GM18502 (cell line): Measurements from ENCODE around the gene MRPS22.

Source experiments
- ATAC-seq: cut with Tn5 transposase; IDR thresholded peaks from one replicate; pipeline ENCODE4 v1.9.1; 2021; ENCODE audit warnings: mild to moderate bottlenecking; ENCODE audit not compliant: unreplicated experiment, poor library complexity

The MRPS22 gene

DNA sequence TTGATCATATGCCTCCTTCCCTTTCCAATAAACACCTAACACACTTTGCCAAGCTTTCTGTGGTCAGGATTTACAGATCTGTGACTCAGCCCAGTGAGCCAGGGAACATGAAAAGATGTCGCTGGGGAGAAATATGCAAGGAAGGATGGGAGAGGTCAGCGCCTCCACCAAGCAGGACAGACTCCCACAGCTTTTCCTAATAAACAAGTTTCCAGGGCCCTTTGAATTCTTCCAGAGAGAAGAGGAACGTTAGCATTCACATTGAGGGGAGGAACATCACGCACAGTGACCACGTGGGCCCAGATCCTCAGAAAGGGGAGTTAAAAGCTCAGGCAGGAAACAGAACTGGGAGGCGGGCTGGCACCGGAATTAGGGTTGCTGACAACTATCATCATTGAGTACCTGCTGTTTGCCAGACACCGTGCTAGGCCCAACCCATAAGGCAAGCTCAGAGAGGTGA, 33.3 kb upstream of the MRPS22 start:
- no peak for ATAC-seq

- no peak for ATAC-seq
Measured at GRCh38 chr3:139311557-139311956, 32.3 kb upstream of the MRPS22 start.

GRCh38 chr3:139312416-139312815, 31.4 kb upstream of the MRPS22 start:
- ATAC-seq: no peak

- ATAC-seq: no peak
Measured at GRCh38 chr3:139312959-139313358, 30.9 kb upstream of the MRPS22 start.

GRCh38 chr3:139313921-139314320, 29.9 kb upstream of the MRPS22 start:
- ATAC-seq: no peak

GRCh38 chr3:139317215-139317614, 26.6 kb upstream of the MRPS22 start:
- ATAC-seq: no peak

DNA sequence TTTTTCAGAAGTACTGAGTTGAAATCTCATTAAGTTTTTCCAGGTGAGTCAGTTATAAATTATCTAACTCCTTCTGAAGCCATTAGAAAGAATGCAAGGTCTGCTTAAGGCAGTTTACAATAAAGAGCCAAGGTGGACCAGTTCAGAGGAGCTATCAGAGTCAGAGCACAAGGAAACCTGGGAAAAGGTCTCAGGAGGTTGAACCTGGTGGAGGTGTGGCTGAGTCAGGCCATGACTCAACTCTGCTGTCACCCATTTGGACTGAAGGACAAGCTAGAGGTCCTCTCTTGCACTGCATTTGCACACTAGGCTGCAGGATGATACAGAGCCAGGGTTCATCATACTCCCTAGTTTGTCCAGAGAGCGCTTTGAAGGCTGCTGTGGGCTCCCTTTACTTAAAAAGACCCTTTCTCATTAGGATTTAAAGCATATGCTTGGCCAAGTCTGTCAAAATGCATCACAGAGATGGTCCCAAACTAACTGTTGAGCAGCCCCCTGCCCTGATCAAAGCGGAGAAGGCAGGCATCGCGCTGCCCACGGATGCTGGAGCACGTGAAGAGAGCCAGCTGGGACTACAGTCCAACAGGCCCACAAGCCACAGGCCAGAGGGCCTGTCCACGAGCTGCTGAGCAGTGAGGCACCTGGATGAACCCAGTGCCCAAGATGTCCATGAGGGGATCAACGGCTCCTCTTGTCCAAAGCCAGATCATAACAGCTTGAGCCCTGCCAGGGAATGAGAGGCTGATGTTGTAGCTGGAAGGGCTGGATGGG, 26.0 kb upstream of the MRPS22 start:
- ATAC-seq: no peak

DNA sequence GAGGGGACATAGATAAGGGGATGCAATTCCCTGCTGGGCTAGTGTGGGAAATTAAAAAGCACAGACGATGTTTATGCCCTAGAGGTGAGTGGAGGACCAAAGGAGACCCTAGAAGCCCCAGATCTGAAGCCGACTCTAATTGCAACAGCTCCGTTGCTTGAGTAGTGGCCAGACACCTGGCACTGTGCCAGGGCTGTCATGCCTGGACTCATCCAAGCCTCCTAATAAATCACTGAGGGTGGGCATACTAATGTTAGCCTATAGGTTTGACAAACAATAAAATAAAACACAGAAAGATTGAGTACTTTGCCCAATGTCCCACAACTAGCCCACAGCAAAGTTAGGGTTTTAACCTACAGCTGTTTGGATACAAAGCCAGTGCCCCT, 25.4 kb upstream of the MRPS22 start:
- ATAC-seq: no peak

GRCh38 chr3:139318826-139319225, 25.0 kb upstream of the MRPS22 start:
- ATAC-seq: no peak

DNA sequence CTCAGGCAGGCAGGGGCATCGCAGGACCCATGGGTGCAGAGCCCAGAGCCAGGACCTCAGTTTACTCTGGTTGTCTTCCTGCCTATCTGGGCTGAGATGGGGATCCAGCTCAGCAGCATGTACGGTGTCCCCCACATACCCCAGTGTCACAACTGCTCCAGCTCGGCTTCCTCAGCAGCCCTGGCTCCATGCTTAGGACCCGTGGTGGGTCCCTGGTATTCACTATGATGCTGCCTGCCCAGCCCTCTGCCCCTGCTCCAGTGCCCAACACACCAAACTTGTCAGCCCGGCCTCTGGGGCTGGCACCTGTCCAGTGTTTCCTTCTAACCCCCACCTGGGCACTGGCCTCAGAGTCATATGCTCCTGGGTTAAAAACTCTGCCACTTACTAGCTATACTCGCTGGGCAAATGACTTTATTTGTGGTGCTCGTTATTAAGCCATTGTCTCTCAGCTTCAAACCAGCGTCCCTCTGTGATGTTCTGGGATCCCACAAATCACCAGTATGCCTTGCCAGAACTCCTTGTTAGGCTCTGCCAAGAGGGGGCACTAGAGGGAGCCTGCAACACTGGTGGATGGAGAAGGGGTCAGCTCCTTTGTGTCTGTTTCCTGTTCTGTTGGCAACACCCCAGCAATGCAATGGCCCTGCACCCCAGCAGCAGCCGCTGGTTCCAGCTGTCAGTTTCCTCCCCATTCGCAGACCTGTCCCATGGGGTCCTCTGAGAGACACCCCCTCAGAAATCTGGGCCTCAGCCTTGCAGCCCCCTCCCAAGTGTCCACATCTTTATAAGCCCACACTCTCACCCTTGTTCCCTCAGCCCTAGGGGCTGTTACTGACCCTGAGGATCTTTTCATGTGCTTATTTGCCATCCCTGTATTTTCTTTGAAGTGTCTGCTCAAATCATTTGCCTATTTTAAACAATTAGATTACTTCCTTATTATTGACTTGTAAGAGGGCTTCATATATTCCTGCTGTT, 24.1 kb upstream of the MRPS22 start:
- ATAC-seq: no peak

- ATAC-seq: no peak
Measured at GRCh38 chr3:139320551-139321309, 23.1 kb upstream of the MRPS22 start.

DNA sequence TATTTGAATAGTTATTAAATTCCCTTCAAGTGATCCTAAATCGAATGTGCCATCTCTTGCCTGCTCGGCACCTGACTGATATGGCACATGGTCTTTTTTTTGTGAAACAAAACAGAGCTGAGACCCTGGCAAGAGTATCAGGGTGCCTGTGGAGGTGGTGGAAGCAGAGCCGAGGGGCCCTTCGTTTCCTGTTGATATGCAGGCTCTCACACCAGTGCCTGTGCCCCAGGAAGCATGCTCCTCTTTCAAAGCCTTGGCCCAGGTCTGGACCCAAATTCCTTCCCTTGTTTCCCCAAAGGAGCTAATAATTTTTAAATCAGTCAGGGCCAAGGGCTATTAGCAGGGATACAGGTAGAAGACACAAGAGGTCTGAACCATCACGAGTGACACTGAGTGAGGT, 21.5 kb upstream of the MRPS22 start:
- no peak for ATAC-seq

GRCh38 chr3:139323146-139323545, 20.7 kb upstream of the MRPS22 start:
- ATAC-seq: no peak

DNA sequence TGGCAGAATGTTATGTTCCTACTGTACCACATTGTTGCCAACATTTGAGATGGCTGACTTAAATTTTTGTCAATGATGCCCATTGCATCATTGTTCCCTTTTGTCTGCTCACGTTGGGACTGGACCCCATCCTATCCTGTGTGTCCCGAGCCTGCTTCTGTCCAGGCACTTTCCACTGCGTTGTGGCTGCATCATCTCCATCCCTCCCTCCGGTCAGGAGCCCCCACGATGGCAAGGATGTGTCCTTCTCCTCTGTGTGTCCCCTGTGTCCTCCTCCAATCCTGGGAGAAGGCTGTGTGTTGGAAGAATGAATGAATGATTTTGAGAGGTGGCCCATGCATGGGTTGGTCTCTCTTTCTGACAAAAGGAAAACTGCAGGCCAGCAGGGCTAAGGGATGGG, 19.4 kb upstream of the MRPS22 start:
- ATAC-seq: no peak

GRCh38 chr3:139325551-139325950, 18.3 kb upstream of the MRPS22 start:
- no peak for ATAC-seq

- no peak for ATAC-seq
Measured at GRCh38 chr3:139326131-139326530, 17.7 kb upstream of the MRPS22 start.

GRCh38 chr3:139326707-139327106, 17.1 kb upstream of the MRPS22 start:
- ATAC-seq: no peak

DNA sequence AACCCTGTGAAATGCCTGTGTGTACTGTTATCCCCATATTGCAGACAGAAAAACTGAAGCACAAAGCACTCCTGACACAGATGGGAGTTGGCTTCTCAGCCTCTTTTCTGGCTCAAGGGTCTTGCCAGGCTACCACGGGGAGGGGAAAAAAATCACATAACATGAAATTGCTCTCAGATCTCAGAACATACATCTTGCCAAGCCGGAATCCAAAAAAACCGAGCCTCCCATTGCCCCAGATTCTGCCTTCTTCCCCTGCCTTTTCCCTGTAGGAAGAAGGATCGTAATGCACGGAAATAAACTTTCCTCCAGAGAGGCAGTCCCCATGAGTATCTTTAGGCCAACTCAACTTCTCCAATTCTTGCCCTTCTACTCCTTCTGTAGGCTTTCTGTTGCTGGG, 16.6 kb upstream of the MRPS22 start:
- ATAC-seq: no peak

DNA sequence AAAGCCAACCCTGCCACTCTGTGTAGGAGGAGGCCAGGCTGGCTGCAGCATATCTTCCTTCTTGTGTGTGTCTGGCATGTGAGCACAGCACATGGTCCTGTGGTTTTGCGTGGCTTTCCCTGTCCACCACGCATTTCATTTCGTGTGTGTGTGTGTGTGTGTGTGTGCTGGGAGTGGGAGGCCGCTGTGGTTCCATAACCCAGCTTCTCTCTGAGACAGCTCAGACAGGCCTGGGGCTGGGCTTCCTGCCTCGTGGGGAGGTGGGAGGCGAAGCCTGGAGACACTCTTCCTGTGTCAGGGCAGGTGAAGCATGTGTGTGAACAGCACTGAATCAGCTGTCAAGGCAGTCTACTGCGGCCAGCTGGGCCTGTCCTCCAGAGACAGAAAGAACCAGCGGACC, 16.0 kb upstream of the MRPS22 start:
- no peak for ATAC-seq

- no peak for ATAC-seq
Measured at GRCh38 chr3:139328356-139328755, 15.5 kb upstream of the MRPS22 start.
